Esophagus muscularis mucosa (tissue), 4 donors: ENCODE measurements around the gene CNKSR1.
A peak's percentile ranks its signal among the peaks of the same experiment; 100 is the strongest.

ENCODE experiments used
- CTCF ChIP-seq, 3 experiments: fragments of 200-600 bp in 2 of 3; fragments of 450-650 bp in 1 of 3; sonication (generic) in 2 of 3; IDR thresholded peaks; one replicate each; pipeline ENCODE4 v1.5.1; 2017 to 2019; ENCODE audit warnings: antibody characterized with exemption in 3 of 3, mild to moderate bottlenecking in 2 of 3, moderate library complexity in 1 of 3
- EP300 ChIP-seq: sonication (generic); formaldehyde crosslinking; IDR thresholded peaks from one replicate; pipeline ENCODE4 v1.6.1; 2017; ENCODE audit warnings: antibody characterized with exemption
- POLR2A ChIP-seq: fragments of 450-650 bp; IDR thresholded peaks from one replicate; pipeline ENCODE4 v1.6.1; 2017; ENCODE audit warnings: antibody characterized with exemption, moderate library complexity, mild to moderate bottlenecking, low read depth
- POLR2AphosphoS5 ChIP-seq, 2 donors: sonication (generic); formaldehyde crosslinking; IDR thresholded peaks; one replicate each; pipeline ENCODE4 v1.6.1; 2017; ENCODE audit warnings: antibody characterized with exemption in 2 of 2

GRCh38 chr1:26233903-26234643, 56.8 kb downstream of the CNKSR1 start, which contains the start of gene CEP85:
- TF ChIP-seq EP300 (no peak), CTCF (IDR thresholded peaks at IDR 0.05) (peak; percentile 74 to 91 (median 85)), POLR2A (no peak), POLR2AphosphoS5 (IDR thresholded peaks at IDR 0.05) (peak; percentile 87 to 92)
